Psoas muscle (tissue), 8 donors: Measurements from ENCODE around the gene SUPT5H. TPM values are rescaled to one million over a fixed set of nuclear protein-coding genes. Genes with fewer than 3 reads are reported as not detected.
A peak's percentile ranks its signal among the peaks of the same experiment; 100 is the strongest.

Experiments used
- ATAC-seq, 4 donors: fragments of 200-7000 bp; cut with Tn5 transposase; one replicate each; pipeline ENCODE4 v1.9.1; 2020; ENCODE audit warnings: moderate library complexity in 3 of 4, mild to moderate bottlenecking in 2 of 4
- DNase-seq, 2 donors: peaks; one replicate each; pipeline ENCODE4 v3.0.0-alpha.2; 2020
- H3K27ac ChIP-seq: fragments of 200-600 bp; one replicate; pipeline ENCODE4 v1.8.0; 2022
- H3K27me3 ChIP-seq, 3 donors: fragments of 200-600 bp in 1 of 3; one replicate each; pipeline versions ENCODE4 v1.6.1 to v1.8.0; 2013 to 2022; ENCODE audit warnings: low read length in 2 of 3, mild to moderate bottlenecking in 2 of 3, moderate library complexity in 1 of 3; ENCODE audit not compliant: insufficient read depth in 3 of 3
- H3K36me3 ChIP-seq, 2 donors: fragments of 200-600 bp in 1 of 2; one replicate each; pipeline versions ENCODE4 v1.6.1 to v1.8.0; 2013 to 2022; ENCODE audit warnings: low read depth in 1 of 2, mild to moderate bottlenecking in 1 of 2, moderate library complexity in 1 of 2; ENCODE audit not compliant: insufficient read depth in 1 of 2
- H3K4me1 ChIP-seq: fragments of 200-600 bp; one replicate; pipeline ENCODE4 v1.8.0; 2022
- H3K4me3 ChIP-seq: fragments of 200-600 bp; one replicate; pipeline ENCODE4 v1.8.0; 2022; ENCODE audit warnings: mild to moderate bottlenecking
- H3K9me3 ChIP-seq: fragments of 200-600 bp; one replicate; pipeline ENCODE4 v1.8.0; 2022
- CTCF ChIP-seq: fragments of 200-600 bp; IDR thresholded peaks from one replicate; pipeline ENCODE4 v1.8.0; 2022; ENCODE audit warnings: antibody characterized with exemption
- WGBS, 3 donors: extraction: QIAGEN DNeasy Blood & Tissue Kit; methylation state at CpG; one replicate each; pipeline versions ENCODE4 v1.1.6 to v1.1.7; 2013; 5-methylcytosine and 5-hydroxymethylcytosine counted together
- intact Hi-C, 2 donors: fragments of 100-400 bp; cut with DNase I; formaldehyde crosslinking; loops; one replicate each; pipeline versions ENCODE4 v1.11.0 to v1.14.2; 2022
- polyA plus RNA-seq, 3 donors: library from polyadenylated mRNA; stranded (reverse); fragments of 200-250 nt; gene quantifications; one replicate each; pipeline ENCODE4 v1.2.3, GENCODE V29; 2013
- total RNA-seq, 4 donors: library from RNA; stranded (reverse); fragmentation: NEBNext Ultra II Directional in 2 of 4; extraction: Animal tissue kit (Norgen Biotek cat#: 25700) in 2 of 4; gene quantifications; one replicate each; pipeline versions ENCODE4 v1.2.1 to v1.2.4, GENCODE V29; 2021 to 2023
- donor health status: healthy with polysubstance abuse.
- donor health status: DM: no; HTN: no; CAD: no; lungs with moderate emphysema.
- donor health status: Bipolar disorder and iron deficiency.
- donor health status: healthy.
- donor health status: DM: yes; HTN: yes; CAD: no.
- donor health status: DM: no; HTN: no; CAD: no.
- donor health status: DM: no; HTN: no; CAD: no.
- donor health status: DM: yes; HTN: yes; CAD: no.

SUPT5H gene
- total and polyA plus RNA-seq, 7 donors, result 60.7 to 97.1 (median 82.7) TPM

GRCh38 chr19:39433480-39434079, 11.8 kb upstream of the SUPT5H start:
- TF ChIP-seq CTCF, result no peak
- H3K27me3 ChIP-seq, result no peaks in the 10 kb centered on the region
- peaks cover 7 to 44% of the 10 kb centered on the region in 2 donors for H3K36me3 ChIP-seq
- no peak for ATAC-seq
- H3K9me3 ChIP-seq, result no peaks in the 10 kb centered on the region
- no peak for DNase-seq
- H3K27ac ChIP-seq, result peak overlapping the region; percentile 93
- peaks cover 18% of the 10 kb centered on the region for H3K4me1 ChIP-seq
- intact Hi-C loops, result loop anchor here (2.0 to 10.0 kb wide), 3 partner anchors 21 to 89 kb away; partner anchors contain the start of genes MED29 (in 1 of the 2), PAF1 (in 1 of the 2), PLEKHG2 (in 1 of the 2) and SAMD4B (in 1 of the 2)
- peak overlapping the region; percentile 96 for H3K4me3 ChIP-seq
- 92 to 96% (median 94%) methylated on average over 8 of the region's 8 CpGs for WGBS, 3 donors

- peak overlapping the region; percentile 93 for H3K27ac ChIP-seq
- peaks cover 7 to 44% of the 10 kb centered on the region in 2 donors for H3K36me3 ChIP-seq
- H3K9me3 ChIP-seq, result no peaks in the 10 kb centered on the region
- TF ChIP-seq CTCF, result no peak
- ATAC-seq (no peak), DNase-seq (no peak)
- WGBS, 3 donors, result 42 to 60% (median 52%) methylated on average over 10 of the region's 10 CpGs
- H3K4me1 ChIP-seq, result peaks cover 18% of the 10 kb centered on the region
- H3K4me3 ChIP-seq, result peak overlapping the region; percentile 96
- no peaks in the 10 kb centered on the region for H3K27me3 ChIP-seq
- intact Hi-C loops, result loop anchor here (2.0 to 10.0 kb wide), 3 partner anchors 22 to 90 kb away; partner anchors contain the start of genes MED29 (in 1 of the 2), PAF1 (in 1 of the 2), PLEKHG2 (in 1 of the 2) and SAMD4B (in 1 of the 2)
Observed at GRCh38 chr19:39434123-39435076, 11.0 kb upstream of the SUPT5H start.

GRCh38 chr19:39435499-39436349, 9.7 kb upstream of the SUPT5H start, which contains the start of gene RPS16:
TSS of gene RPS16 (minus strand) at chr19:39435949. CDS start at chr19:39435895, 54 bp downstream.
- H3K4me3 ChIP-seq, result peak within 1 kb of the TSS; percentile 96
- no peaks in the 10 kb centered on the region for H3K9me3 ChIP-seq
- H3K36me3 ChIP-seq, result peaks cover 7 to 44% of the 10 kb centered on the region in 2 donors
- ATAC-seq (peak; percentile 97 to 98 (median 98)), DNase-seq (peak; percentile 99 to 100)
- intact Hi-C loops, result loop anchor here (2.0 to 10.0 kb wide), 3 partner anchors 23 to 91 kb away; partner anchors contain the start of genes MED29 (in 1 of the 2), PAF1 (in 1 of the 2), PLEKHG2 (in 1 of the 2) and SAMD4B (in 1 of the 2)
- H3K27me3 ChIP-seq, result no peaks in the 10 kb centered on the region
- 0 to 1% (median 0%) methylated on average over 61 of the region's 61 CpGs for WGBS, 3 donors
- TF ChIP-seq CTCF, result no peak
- peaks cover 18% of the 10 kb centered on the region for H3K4me1 ChIP-seq
- peak within 1 kb of the TSS; percentile 93 for H3K27ac ChIP-seq

GRCh38 chr19:39436350-39436716, 9.0 kb upstream of the SUPT5H start:
- WGBS, 3 donors, result 0 to 1% (median 0%) methylated on average over 2 of the region's 2 CpGs
- Histone ChIP-seq H3K27me3 (no peaks in the 10 kb centered on the region), H3K27ac (peak overlapping the region; percentile 93), H3K36me3 (peaks cover 7 to 39% of the 10 kb centered on the region in 2 donors), H3K4me3 (peak overlapping the region; percentile 96), H3K9me3 (no peaks in the 10 kb centered on the region), H3K4me1 (peaks cover 18% of the 10 kb centered on the region)
- DNase-seq (no peak), ATAC-seq (peak in 1 of 4 donors; percentile 3)
- no peak for TF ChIP-seq CTCF
- intact Hi-C loops, result loop anchor here in 1 of 2 donors (10.0 kb wide), 1 partner anchor 92 kb away; the partner anchor contains the start of gene SAMD4B
